H9 (cell line): Measurements from ENCODE around the gene ULK4. TPM values are rescaled to one million over a fixed set of nuclear protein-coding genes. Genes with fewer than 3 reads are reported as not detected.

Experiments used
- DNase-seq: peaks from one replicate; pipeline ENCODE4 v3.0.0-alpha.2; 2017
- H2AFZ ChIP-seq: one replicate; pipeline ENCODE4 v1.6.1; 2013; ENCODE audit warnings: mild to moderate bottlenecking, low read length, control low read depth, moderate library complexity
- H2AK5ac ChIP-seq: 2 replicates; pipeline ENCODE4 v1.6.1; 2013; ENCODE audit warnings: low read length, control low read depth, mixed read lengths; ENCODE audit not compliant: insufficient read length
- H2BK120ac ChIP-seq: one replicate; pipeline ENCODE4 v1.6.1; 2013; ENCODE audit warnings: low read depth, mild to moderate bottlenecking, low read length, control low read depth, inconsistent platforms; ENCODE audit not compliant: poor library complexity, severe bottlenecking
- H2BK12ac ChIP-seq: 2 replicates; pipeline ENCODE4 v1.6.1; 2013; ENCODE audit warnings: low read length, control low read depth, mixed read lengths, low read depth; ENCODE audit not compliant: insufficient read length
- H2BK15ac ChIP-seq: 2 replicates; pipeline ENCODE4 v1.6.1; 2013; ENCODE audit warnings: low read depth, low read length, control low read depth
- H2BK20ac ChIP-seq: one replicate; pipeline ENCODE4 v1.6.1; 2013; ENCODE audit warnings: low read depth, mild to moderate bottlenecking, low read length, control low read depth, inconsistent platforms; ENCODE audit not compliant: poor library complexity, severe bottlenecking
- H2BK5ac ChIP-seq: 2 replicates; pipeline ENCODE4 v1.6.1; 2013; ENCODE audit warnings: low read length, control low read depth, mixed read lengths; ENCODE audit not compliant: insufficient read length
- H3K14ac ChIP-seq: 2 replicates; pipeline ENCODE4 v1.6.1; 2013; ENCODE audit warnings: low read length, control low read depth; ENCODE audit not compliant: insufficient read depth
- H3K18ac ChIP-seq: 2 replicates; pipeline ENCODE4 v1.6.1; 2013; ENCODE audit warnings: low read depth, mild to moderate bottlenecking, mixed read lengths, low read length, control low read depth; ENCODE audit not compliant: insufficient read length
- H3K23ac ChIP-seq: 2 replicates; pipeline ENCODE4 v1.6.1; 2013; ENCODE audit warnings: low read length, control low read depth, mixed read lengths, low read depth; ENCODE audit not compliant: insufficient read length
- H3K23me2 ChIP-seq: 2 replicates; pipeline ENCODE4 v1.6.1; 2013; ENCODE audit warnings: low read depth, mild to moderate bottlenecking, mixed read lengths, low read length, control low read depth; ENCODE audit not compliant: insufficient read length, poor library complexity, severe bottlenecking
- H3K27ac ChIP-seq: 2 replicates; pipeline ENCODE4 v1.5.1; 2013; ENCODE audit warnings: low read length, control low read depth, mixed read lengths, low read depth; ENCODE audit not compliant: insufficient read length
- H3K27me3 ChIP-seq: 2 replicates; pipeline ENCODE4 v1.6.1; 2013; ENCODE audit warnings: low read length, control low read depth, inconsistent platforms; ENCODE audit not compliant: insufficient read depth
- H3K4ac ChIP-seq: 2 replicates; pipeline ENCODE4 v1.6.1; 2013; ENCODE audit warnings: low read depth, mild to moderate bottlenecking, control low read depth, inconsistent platforms, low read length, moderate library complexity
- H3K4me1 ChIP-seq: 2 replicates; pipeline ENCODE4 v1.6.1; 2013; ENCODE audit warnings: low read length, control low read depth, inconsistent platforms; ENCODE audit not compliant: insufficient read depth
- H3K4me2 ChIP-seq: 2 replicates; pipeline ENCODE4 v1.6.1; 2013; ENCODE audit warnings: low read length, control low read depth, mixed read lengths; ENCODE audit not compliant: insufficient read length, insufficient read depth
- H3K56ac ChIP-seq: 2 replicates; pipeline ENCODE4 v1.6.1; 2013; ENCODE audit warnings: low read depth, mild to moderate bottlenecking, mixed read lengths, low read length, control low read depth; ENCODE audit not compliant: insufficient read length
- H3K79me1 ChIP-seq: 2 replicates; pipeline ENCODE4 v1.6.1; 2013; ENCODE audit warnings: low read depth, mild to moderate bottlenecking, moderate library complexity, low read length, control low read depth, inconsistent platforms; ENCODE audit not compliant: insufficient read depth, poor library complexity, severe bottlenecking
- H3K79me2 ChIP-seq: 2 replicates; pipeline ENCODE4 v1.6.1; 2013; ENCODE audit warnings: low read length, control low read depth, inconsistent platforms; ENCODE audit not compliant: insufficient read depth
- H3K9ac ChIP-seq: 2 replicates; pipeline ENCODE4 v1.6.1; 2013; ENCODE audit warnings: low read length, control low read depth, mixed read lengths; ENCODE audit not compliant: insufficient read length; ENCODE audit errors: extremely low read depth
- H3K9me3 ChIP-seq: one replicate; pipeline ENCODE4 v1.6.1; 2013; ENCODE audit warnings: low read depth, low read length, inconsistent platforms; ENCODE audit not compliant: control insufficient read depth
- H3T11ph ChIP-seq: one replicate; pipeline ENCODE4 v1.6.1; 2013; ENCODE audit warnings: mild to moderate bottlenecking, low read length, control low read depth, inconsistent platforms
- H4K20me1 ChIP-seq: one replicate; pipeline ENCODE4 v1.6.1; 2013; ENCODE audit not compliant: control insufficient read depth, insufficient read length, insufficient read depth
- H4K5ac ChIP-seq: 2 replicates; pipeline ENCODE4 v1.6.1; 2013; ENCODE audit warnings: low read depth, mild to moderate bottlenecking, mixed read lengths, low read length, control low read depth; ENCODE audit not compliant: insufficient read length
- H4K8ac ChIP-seq: replicated peaks from 2 replicates; pipeline ENCODE4 v1.6.1; 2013; ENCODE audit warnings: low read length, control low read depth, mixed read lengths, low read depth; ENCODE audit not compliant: insufficient read length
- H4K91ac ChIP-seq: 2 replicates; pipeline ENCODE4 v1.6.1; 2013; ENCODE audit warnings: low read depth, mild to moderate bottlenecking, moderate library complexity, mixed read lengths, low read length, control low read depth; ENCODE audit not compliant: insufficient read length
- H3K27ac Mint-ChIP-seq, 3 experiments: 2 replicates in 2 of 3; 3 replicates in 1 of 3; pipeline ENCODE4 v1.8.0; 2020 to 2021; ENCODE audit warnings: mixed read lengths in 3 of 3, mild to moderate bottlenecking in 1 of 3, moderate library complexity in 1 of 3
- H3K27me3 Mint-ChIP-seq: 2 replicates; pipeline ENCODE4 v1.8.0; 2021; ENCODE audit warnings: low read depth, mild to moderate bottlenecking, moderate library complexity, mixed read lengths
- H3K36me3 Mint-ChIP-seq, 3 experiments: 2 replicates in 2 of 3; 3 replicates in 1 of 3; pipeline ENCODE4 v1.8.0; 2020 to 2021; ENCODE audit warnings: low read depth in 3 of 3, mixed read lengths in 3 of 3; ENCODE audit not compliant: insufficient read depth in 1 of 3
- H3K4me1 Mint-ChIP-seq, 2 experiments: 2 replicates each; pipeline ENCODE4 v1.8.0; 2020; ENCODE audit warnings: mixed read lengths in 2 of 2
- H3K4me3 Mint-ChIP-seq, 2 experiments: 2 replicates in 1 of 2; 3 replicates in 1 of 2; pipeline ENCODE4 v1.8.0; 2020 to 2021; ENCODE audit warnings: mild to moderate bottlenecking in 2 of 2, mixed read lengths in 2 of 2, moderate library complexity in 1 of 2
- H3K9me3 Mint-ChIP-seq, 2 experiments: 2 replicates in 1 of 2; 3 replicates in 1 of 2; pipeline ENCODE4 v1.8.0; 2020; ENCODE audit warnings: mild to moderate bottlenecking in 2 of 2, mixed read lengths in 2 of 2, moderate library complexity in 1 of 2
- WGBS: extraction: QIAGEN DNeasy Blood & Tissue Kit; methylation state at CpG from one replicate; pipeline ENCODE4 v1.1.7; 2013; ENCODE audit warnings: missing lambda C conversion rate, low lambda C conversion rate, mixed read lengths; ENCODE audit not compliant: insufficient read length; ENCODE audit errors: extremely low coverage; 5-methylcytosine and 5-hydroxymethylcytosine counted together
- total RNA-seq: library from RNA; stranded (reverse); gene quantifications from 2 replicates; pipeline ENCODE4 v1.2.1, GENCODE V29; 2021
- TF ChIP-seq, protein P1 (sequence below): fragments of 200-600 bp; sonication (generic); conservative IDR thresholded peaks from 3 replicates; pipeline ENCODE4 v1.8.0; 2021; ENCODE audit warnings: antibody characterized with exemption, mild to moderate bottlenecking

The ULK4 gene
- total RNA-seq, 1 experiment from 2014 or later: 12.9 TPM

DNA sequence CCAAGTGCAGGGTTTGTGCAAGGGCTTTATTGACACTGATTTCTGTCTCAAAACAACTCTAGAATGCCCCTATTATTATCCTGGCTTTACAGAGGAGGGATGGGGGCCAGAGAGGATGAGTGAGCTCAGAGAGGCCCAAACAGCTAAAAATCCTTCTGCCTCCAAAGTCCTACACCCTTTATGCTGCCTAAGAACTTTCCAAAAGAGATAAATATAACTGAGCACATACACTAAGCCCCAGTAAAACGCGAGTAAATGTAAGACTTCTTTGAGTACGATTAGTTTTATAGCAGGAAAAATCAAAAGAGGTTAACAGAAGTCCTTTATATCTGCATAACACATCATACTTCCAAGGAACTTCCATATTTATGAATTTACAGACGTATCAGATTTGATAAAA, 613.5 kb downstream of the ULK4 start:
- no peak overlapping the region for H3K4ac ChIP-seq
- no peak overlapping the region for H2BK12ac ChIP-seq
- H3K27me3 ChIP-seq: no peaks in the 10 kb centered on the region
- H3K79me1 ChIP-seq: no peaks in the 10 kb centered on the region
- no peak overlapping the region for H2AK5ac ChIP-seq
- TF ChIP-seq, protein P1, sequence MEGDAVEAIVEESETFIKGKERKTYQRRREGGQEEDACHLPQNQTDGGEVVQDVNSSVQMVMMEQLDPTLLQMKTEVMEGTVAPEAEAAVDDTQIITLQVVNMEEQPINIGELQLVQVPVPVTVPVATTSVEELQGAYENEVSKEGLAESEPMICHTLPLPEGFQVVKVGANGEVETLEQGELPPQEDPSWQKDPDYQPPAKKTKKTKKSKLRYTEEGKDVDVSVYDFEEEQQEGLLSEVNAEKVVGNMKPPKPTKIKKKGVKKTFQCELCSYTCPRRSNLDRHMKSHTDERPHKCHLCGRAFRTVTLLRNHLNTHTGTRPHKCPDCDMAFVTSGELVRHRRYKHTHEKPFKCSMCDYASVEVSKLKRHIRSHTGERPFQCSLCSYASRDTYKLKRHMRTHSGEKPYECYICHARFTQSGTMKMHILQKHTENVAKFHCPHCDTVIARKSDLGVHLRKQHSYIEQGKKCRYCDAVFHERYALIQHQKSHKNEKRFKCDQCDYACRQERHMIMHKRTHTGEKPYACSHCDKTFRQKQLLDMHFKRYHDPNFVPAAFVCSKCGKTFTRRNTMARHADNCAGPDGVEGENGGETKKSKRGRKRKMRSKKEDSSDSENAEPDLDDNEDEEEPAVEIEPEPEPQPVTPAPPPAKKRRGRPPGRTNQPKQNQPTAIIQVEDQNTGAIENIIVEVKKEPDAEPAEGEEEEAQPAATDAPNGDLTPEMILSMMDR: no peak
- no peak overlapping the region for H4K5ac ChIP-seq
- no peak overlapping the region for H3K56ac ChIP-seq
- DNase-seq: no peak
- H4K8ac ChIP-seq: no peak overlapping the region
- Mint-ChIP-seq H3K27me3 (no peaks in the 10 kb centered on the region; the same call in 1 of the 2 replicates), H3K9me3 (peaks cover 14 to 18% of the 10 kb centered on the region in 2 experiments; a peak in 4 of 5 replicates), H3K36me3 (peaks cover 4 to 14% (median 9%) of the 10 kb centered on the region in 3 experiments; a peak in 4 of 7 replicates), H3K4me1 (no peaks in the 10 kb centered on the region), H3K27ac (no peak overlapping the region), H3K4me3 (no peak overlapping the region)
- H2BK5ac ChIP-seq: no peak overlapping the region
- no peaks in the 10 kb centered on the region for H3K4me1 ChIP-seq
- no CpG with 5 or more reads among the region's 4 CpGs for WGBS
- no peak overlapping the region for H3K9ac ChIP-seq
- H3K23ac ChIP-seq: no peak overlapping the region
- no peaks in the 10 kb centered on the region for H3K79me2 ChIP-seq
- H3K27ac ChIP-seq: no peak overlapping the region
- H3K14ac ChIP-seq: no peak overlapping the region
- no peak overlapping the region for H2BK120ac ChIP-seq
- no peaks in the 10 kb centered on the region for H3K23me2 ChIP-seq
- H3K9me3 ChIP-seq: no peaks in the 10 kb centered on the region
- H3T11ph ChIP-seq: no peak overlapping the region
- no peak overlapping the region for H3K18ac ChIP-seq
- H3K4me2 ChIP-seq: no peak overlapping the region
- H4K91ac ChIP-seq: no peak overlapping the region
- H4K20me1 ChIP-seq: no peaks in the 10 kb centered on the region
- H2BK15ac ChIP-seq: no peak overlapping the region
- H2AFZ ChIP-seq: no peak overlapping the region
- no peak overlapping the region for H2BK20ac ChIP-seq
